ENCODE results near the gene EYS. TPM values are rescaled to one million over a fixed set of nuclear protein-coding genes. Genes with fewer than 3 reads are reported as not detected.

EYS gene
- total RNA-seq, 6 experiments from 2014 or later = 0.54 to 2.3 (median 0.74) TPM; not detected in 1

GRCh38 chr6:64439274-64439673 is 1267.8 kb downstream of the EYS start:
- Histone ChIP-seq H3K27ac (no peak overlapping the region), H3K9me3 (no peaks in the 10 kb centered on the region), H3K36me3 (no peaks in the 10 kb centered on the region), H3K4me3 (no peak overlapping the region), H3K4me1 (no peaks in the 10 kb centered on the region), H3K27me3 (no peaks in the 10 kb centered on the region)
- ATAC-seq = no peak
- 28% methylated on average over 2 of the region's 2 CpGs for WGBS (ENCODE audit: insufficient coverage, low coverage, low lambda C conversion rate, missing lambda C conversion rate)
- intact Hi-C loops (cut with DNase I) = no loop called here
- no peak for DNase-seq
- no peak for TF ChIP-seq POLR2A (IDR thresholded peaks at IDR 0.05)
- TF ChIP-seq, protein P1, sequence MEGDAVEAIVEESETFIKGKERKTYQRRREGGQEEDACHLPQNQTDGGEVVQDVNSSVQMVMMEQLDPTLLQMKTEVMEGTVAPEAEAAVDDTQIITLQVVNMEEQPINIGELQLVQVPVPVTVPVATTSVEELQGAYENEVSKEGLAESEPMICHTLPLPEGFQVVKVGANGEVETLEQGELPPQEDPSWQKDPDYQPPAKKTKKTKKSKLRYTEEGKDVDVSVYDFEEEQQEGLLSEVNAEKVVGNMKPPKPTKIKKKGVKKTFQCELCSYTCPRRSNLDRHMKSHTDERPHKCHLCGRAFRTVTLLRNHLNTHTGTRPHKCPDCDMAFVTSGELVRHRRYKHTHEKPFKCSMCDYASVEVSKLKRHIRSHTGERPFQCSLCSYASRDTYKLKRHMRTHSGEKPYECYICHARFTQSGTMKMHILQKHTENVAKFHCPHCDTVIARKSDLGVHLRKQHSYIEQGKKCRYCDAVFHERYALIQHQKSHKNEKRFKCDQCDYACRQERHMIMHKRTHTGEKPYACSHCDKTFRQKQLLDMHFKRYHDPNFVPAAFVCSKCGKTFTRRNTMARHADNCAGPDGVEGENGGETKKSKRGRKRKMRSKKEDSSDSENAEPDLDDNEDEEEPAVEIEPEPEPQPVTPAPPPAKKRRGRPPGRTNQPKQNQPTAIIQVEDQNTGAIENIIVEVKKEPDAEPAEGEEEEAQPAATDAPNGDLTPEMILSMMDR (IDR thresholded peaks at IDR 0.05) = no peak

- Histone ChIP-seq H3K27me3 (no peaks in the 10 kb centered on the region), H3K4me3 (no peak overlapping the region), H3K9me3 (no peaks in the 10 kb centered on the region), H3K4me1 (no peaks in the 10 kb centered on the region), H3K27ac (no peak overlapping the region), H3K36me3 (no peaks in the 10 kb centered on the region)
- ATAC-seq = no peak
- WGBS (ENCODE audit: insufficient coverage, low coverage, low lambda C conversion rate, missing lambda C conversion rate) = 36% methylated on average over 2 of the region's 2 CpGs
- TF ChIP-seq, protein P1 (IDR thresholded peaks at IDR 0.05) = no peak
- no peak for TF ChIP-seq POLR2A (IDR thresholded peaks at IDR 0.05)
- no peak for DNase-seq
- intact Hi-C loops (cut with DNase I) = no loop called here
Measured at GRCh38 chr6:64437996-64438395, 1269.0 kb downstream of the EYS start.

- Histone ChIP-seq H3K27ac (no peak overlapping the region), H3K4me1 (no peaks in the 10 kb centered on the region), H3K9me3 (no peaks in the 10 kb centered on the region), H3K36me3 (no peaks in the 10 kb centered on the region), H3K27me3 (no peaks in the 10 kb centered on the region), H3K4me3 (no peak overlapping the region)
- 63% methylated on average over 1 of the region's 1 CpG for WGBS (ENCODE audit: insufficient coverage, low coverage, low lambda C conversion rate, missing lambda C conversion rate)
- TF ChIP-seq POLR2A (IDR thresholded peaks at IDR 0.05) = no peak
- TF ChIP-seq, protein P1 (IDR thresholded peaks at IDR 0.05) = no peak
- DNase-seq = no peak
- intact Hi-C loops (cut with DNase I) = no loop called here
- ATAC-seq = no peak
Measured at GRCh38 chr6:64429926-64430325, 1277.1 kb downstream of the EYS start.

DNA sequence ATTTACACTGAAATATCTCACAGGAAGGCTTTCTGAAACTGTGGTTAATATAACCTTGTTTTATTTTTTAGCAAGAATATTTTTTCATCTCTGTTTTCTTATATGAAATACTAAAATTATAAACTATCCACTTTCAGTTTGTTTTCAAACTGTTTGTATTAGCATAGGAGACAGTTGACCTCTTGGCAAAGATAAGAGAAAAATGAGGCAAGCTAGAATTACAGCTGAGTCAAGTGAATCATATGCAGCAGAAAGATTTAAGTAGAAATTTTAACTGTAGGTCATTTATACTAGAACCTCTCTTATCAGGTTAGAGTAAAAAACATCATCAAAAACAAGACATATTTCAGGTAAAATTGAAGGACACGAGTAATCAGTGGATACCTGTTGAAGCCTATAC is 1278.8 kb downstream of the EYS start:
- TF ChIP-seq POLR2A (IDR thresholded peaks at IDR 0.05) = no peak
- TF ChIP-seq, protein P1 (IDR thresholded peaks at IDR 0.05) = no peak
- ATAC-seq (no peak), DNase-seq (no peak)
- no peaks in the 10 kb centered on the region for H3K4me1 ChIP-seq
- no peaks in the 10 kb centered on the region for H3K36me3 ChIP-seq
- H3K9me3 ChIP-seq = no peaks in the 10 kb centered on the region
- H3K27ac ChIP-seq = no peak overlapping the region
- intact Hi-C loops (cut with DNase I) = no loop called here
- no peaks in the 10 kb centered on the region for H3K27me3 ChIP-seq
- no peak overlapping the region for H3K4me3 ChIP-seq
- 38% methylated on average over 1 of the region's 1 CpG for WGBS (ENCODE audit: insufficient coverage, low coverage, low lambda C conversion rate, missing lambda C conversion rate)

DNA sequence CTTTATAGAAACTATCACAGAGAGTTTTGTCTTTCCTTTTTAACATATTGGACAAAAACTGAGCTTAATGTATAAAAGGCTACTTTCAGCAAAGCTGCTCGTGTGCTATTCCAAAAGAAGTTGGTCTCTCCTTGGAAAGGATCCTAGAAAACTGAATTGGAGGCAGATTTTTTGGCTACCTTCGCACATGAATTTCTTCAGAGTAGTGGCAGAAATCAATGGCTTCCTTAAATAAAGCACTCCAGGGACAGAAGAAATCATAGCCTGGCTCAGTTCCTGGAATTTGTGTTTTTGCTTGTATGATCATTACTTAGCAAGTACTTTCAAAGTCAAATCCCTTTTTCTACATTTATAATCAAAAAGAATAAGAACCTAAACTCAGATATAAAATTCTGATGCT is 1291.1 kb downstream of the EYS start:
- ATAC-seq (no peak), DNase-seq (no peak)
- no peak overlapping the region for H3K4me3 ChIP-seq
- no peaks in the 10 kb centered on the region for H3K27me3 ChIP-seq
- TF ChIP-seq, protein P1 (IDR thresholded peaks at IDR 0.05) = no peak
- TF ChIP-seq POLR2A (IDR thresholded peaks at IDR 0.05) = no peak
- H3K27ac ChIP-seq = no peak overlapping the region
- no peaks in the 10 kb centered on the region for H3K36me3 ChIP-seq
- intact Hi-C loops (cut with DNase I) = no loop called here
- H3K9me3 ChIP-seq = no peaks in the 10 kb centered on the region
- 37% methylated on average over 2 of the region's 2 CpGs for WGBS (ENCODE audit: insufficient coverage, low coverage, low lambda C conversion rate, missing lambda C conversion rate)
- no peaks in the 10 kb centered on the region for H3K4me1 ChIP-seq
